ENCODE data around the gene ANKS6. TPM values are rescaled to one million over a fixed set of nuclear protein-coding genes. Genes with fewer than 3 reads are reported as not detected.

The ANKS6 gene
- total RNA-seq, 4 donors from 2014 or later, result 10.3 to 23.0 (median 12.2) TPM

GRCh38 chr9:98727428-98727827 lies 68.9 kb downstream of the ANKS6 start:
- TF ChIP-seq CTCF (IDR thresholded peaks at IDR 0.05; ENCODE audit: low read depth), result no peak

GRCh38 chr9:98726735-98727134 lies 69.6 kb downstream of the ANKS6 start:
- no peak for TF ChIP-seq CTCF (IDR thresholded peaks at IDR 0.05; ENCODE audit: low read depth)

DNA sequence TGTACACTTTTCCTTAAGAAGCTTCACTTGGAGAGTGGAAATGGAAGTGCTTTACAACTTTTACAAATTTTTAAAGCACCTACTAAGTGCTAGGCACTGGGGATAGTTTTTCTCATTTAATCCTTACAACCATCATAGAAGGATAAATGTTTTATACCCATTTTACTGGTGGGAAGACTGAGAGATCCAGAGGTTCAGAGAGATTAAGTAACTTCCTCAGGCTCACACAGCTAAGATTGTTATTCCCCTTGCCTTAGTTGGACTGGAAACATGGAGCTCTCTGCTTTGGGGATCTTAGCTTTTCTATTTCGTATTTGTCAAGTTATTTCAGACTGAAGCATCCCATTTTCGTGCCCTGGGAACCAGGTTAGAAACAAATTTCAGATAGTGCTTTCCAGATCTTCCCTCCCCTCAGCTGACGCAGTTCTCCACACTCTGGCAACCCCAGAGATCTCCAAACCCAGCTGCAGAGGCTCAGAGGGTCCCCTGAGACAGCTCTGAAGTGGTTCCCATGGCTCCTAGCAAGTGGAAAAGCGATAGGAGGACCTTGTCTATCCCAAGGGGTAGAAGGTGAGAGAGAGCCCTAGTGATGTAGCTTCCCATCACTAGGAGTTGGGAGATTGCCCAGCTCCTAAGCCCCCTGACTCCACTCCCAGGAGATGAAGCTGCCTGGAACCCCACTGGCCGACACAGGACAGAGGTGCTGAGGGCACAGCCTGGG lies 71.4 kb downstream of the ANKS6 start:
- TF ChIP-seq CTCF (IDR thresholded peaks at IDR 0.05; ENCODE audit: low read depth), result no peak

DNA sequence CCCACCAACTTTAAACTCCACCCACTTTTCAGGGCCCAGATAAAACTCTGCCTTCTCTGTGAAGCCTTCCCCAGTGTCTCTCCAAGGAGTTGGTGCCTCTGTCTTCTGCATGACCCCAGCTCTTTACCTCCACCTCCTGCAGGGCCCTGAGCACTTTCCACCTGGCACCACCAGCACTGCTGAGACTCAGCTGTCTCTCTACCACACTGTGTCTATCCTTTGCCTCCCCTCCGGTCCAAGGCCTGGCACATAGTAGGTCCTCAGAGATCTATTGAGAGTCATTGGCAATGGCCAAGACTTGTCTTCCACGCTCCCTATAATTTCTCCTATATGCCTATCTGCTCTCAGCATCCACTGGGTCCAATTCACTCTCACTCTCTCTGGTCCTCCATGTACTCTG lies 74.7 kb downstream of the ANKS6 start:
- no peak for TF ChIP-seq CTCF (IDR thresholded peaks at IDR 0.05; ENCODE audit: low read depth)

- TF ChIP-seq CTCF (IDR thresholded peaks at IDR 0.05; ENCODE audit: low read depth), result no peak
Observed at GRCh38 chr9:98720402-98720801, 76.0 kb downstream of the ANKS6 start.

DNA sequence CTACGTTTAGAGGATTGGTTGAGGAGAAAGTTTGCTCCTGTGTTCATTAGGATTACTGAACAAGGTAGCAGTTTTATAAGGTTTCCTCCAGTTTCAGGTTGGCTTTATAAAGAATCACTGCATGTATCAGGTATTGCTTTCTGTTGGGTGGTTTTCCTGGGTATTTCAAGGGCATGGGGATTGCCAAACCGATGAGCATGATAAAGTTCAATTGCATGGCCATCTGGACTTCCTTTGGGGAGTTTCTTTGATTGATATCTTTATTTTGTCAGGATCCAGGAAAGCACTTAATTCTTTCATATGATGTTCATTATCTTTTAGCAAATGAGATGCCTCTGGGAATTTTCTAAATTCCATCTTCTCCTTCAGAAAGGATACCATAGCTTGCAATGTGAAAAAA lies 77.3 kb downstream of the ANKS6 start:
- TF ChIP-seq CTCF (IDR thresholded peaks at IDR 0.05; ENCODE audit: low read depth), result no peak

DNA sequence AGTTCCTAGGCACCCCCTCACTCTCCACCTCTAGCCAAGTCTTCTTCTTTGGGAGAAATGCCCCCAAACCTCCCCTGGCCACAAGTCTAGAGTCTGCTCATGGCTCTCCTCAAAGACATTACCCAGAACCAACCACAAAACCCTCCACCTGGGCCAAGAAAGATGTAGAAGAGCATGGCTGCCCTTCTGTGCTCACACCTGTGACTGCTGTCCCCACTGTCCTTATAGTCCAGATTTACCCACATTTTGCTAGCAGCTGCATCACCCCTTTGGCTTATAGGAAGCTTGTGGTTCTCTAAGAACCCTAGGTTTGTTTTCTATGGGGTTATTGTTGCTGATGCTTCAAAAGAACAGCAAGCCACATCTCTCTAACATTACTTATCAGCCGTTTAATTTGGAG lies 81.5 kb downstream of the ANKS6 start:
- TF ChIP-seq CTCF (IDR thresholded peaks at IDR 0.05; ENCODE audit: low read depth), result no peak
